K562 (cell line): Measurements from ENCODE around the gene SLC9C2. TPM values are rescaled to one million over a fixed set of nuclear protein-coding genes. Genes with fewer than 3 reads are reported as not detected.

Experiments
- BRCA1 ChIP-seq, 2 experiments: fragments of 450-650 bp in 1 of 2; sonication (generic) in 1 of 2; formaldehyde crosslinking in 1 of 2; IDR thresholded peaks; 2 replicates each; pipeline versions ENCODE4 v1.5.0 to v1.6.1; 2017 to 2020; ENCODE audit warnings: mild to moderate bottlenecking in 1 of 2, missing genetic modification reagents in 1 of 2
- MAFF ChIP-seq: IDR thresholded peaks from 2 replicates; pipeline ENCODE4 v1.6.1; 2012; ENCODE audit warnings: low read length, improper control_type of control experiment
- RBFOX2 ChIP-seq: fragments of 200-400 bp; formaldehyde crosslinking; IDR thresholded peaks from 2 replicates; pipeline ENCODE4 v1.6.1; 2017; ENCODE audit warnings: low read depth, mild to moderate bottlenecking, low read length, moderate library complexity
- TARDBP ChIP-seq: fragments of 450-650 bp; IDR thresholded peaks from 2 replicates; pipeline ENCODE4 v1.6.1; 2016
- ZNF57 ChIP-seq: fragments of 450-650 bp; formaldehyde crosslinking; IDR thresholded peaks from 2 replicates; pipeline ENCODE4 v1.4.0; 2020; ENCODE audit warnings: mild to moderate bottlenecking, moderate library complexity
- polyA plus RNA-seq, 8 experiments: library from polyadenylated mRNA; depleted of rRNA in 4 of 8; stranded (reverse) in 5 of 8; unstranded in 3 of 8; fragments of >200 nt; fragmentation: Nextera tagmentation in 2 of 8; fragmentation: Illumina TruSeq in 1 of 8; extraction: Ambion mirVana in 2 of 8; extraction: Trizol in 1 of 8; gene quantifications; 2 replicates each; pipeline versions ENCODE4 v1.2.1 to v1.2.3, GENCODE V29; 2011 to 2014; ENCODE audit warnings: inconsistent platforms in 1 of 8, missing spikeins in 1 of 8
- total RNA-seq, 7 experiments: library from RNA; depleted of rRNA in 6 of 7; stranded (reverse); fragments of >200 nt in 6 of 7; fragmentation: Illumina TruSeq in 2 of 7; extraction: Trizol in 2 of 7; gene quantifications; 2 replicates each; pipeline versions ENCODE4 v1.2.1 to v1.2.3, GENCODE V29; 2011 to 2021; ENCODE audit warnings: low replicate concordance in 1 of 7
- TF ChIP-seq, protein P1 (sequence below): fragments of 200-600 bp; sonication (generic); IDR thresholded peaks from one replicate; pipeline ENCODE4 v1.6.1; 2012; ENCODE audit warnings: mild to moderate bottlenecking, low read depth, low read length, inconsistent platforms
- TF ChIP-seq, protein P2 (sequence below): fragments of 250-450 bp; sonication (Bioruptor Pico); IDR thresholded peaks from 2 replicates; pipeline ENCODE4 v1.8.0; 2022; ENCODE audit warnings: inconsistent platforms

SLC9C2 gene
- total and polyA plus RNA-seq, 9 of the 15 experiments (the other 6 are each of a cell fraction or from before 2014, with no cell fraction given) = 0.11 to 0.22 (median 0.15) TPM; not detected in 5

DNA sequence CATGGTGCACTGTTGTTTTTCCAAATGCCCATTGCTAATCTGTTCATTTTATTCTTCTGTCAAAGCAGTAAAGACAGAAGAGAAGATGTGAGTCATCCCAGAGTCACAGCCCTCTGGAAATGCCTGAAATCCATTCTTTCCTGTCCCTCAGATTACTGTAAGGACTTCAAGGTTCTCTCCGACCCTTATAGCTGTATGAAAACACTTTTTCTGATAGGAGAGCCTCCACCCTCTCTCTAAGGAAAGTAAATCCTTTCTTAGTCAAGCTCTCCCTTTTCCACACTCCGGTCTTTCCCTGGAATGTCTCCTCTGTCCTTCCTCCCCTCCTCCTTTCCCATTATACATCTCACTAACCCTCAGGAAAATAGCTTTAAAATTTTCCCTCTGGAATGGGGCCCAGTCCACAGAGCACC is 129.3 kb downstream of the SLC9C2 start (continued):
- TF ChIP-seq, protein P1, sequence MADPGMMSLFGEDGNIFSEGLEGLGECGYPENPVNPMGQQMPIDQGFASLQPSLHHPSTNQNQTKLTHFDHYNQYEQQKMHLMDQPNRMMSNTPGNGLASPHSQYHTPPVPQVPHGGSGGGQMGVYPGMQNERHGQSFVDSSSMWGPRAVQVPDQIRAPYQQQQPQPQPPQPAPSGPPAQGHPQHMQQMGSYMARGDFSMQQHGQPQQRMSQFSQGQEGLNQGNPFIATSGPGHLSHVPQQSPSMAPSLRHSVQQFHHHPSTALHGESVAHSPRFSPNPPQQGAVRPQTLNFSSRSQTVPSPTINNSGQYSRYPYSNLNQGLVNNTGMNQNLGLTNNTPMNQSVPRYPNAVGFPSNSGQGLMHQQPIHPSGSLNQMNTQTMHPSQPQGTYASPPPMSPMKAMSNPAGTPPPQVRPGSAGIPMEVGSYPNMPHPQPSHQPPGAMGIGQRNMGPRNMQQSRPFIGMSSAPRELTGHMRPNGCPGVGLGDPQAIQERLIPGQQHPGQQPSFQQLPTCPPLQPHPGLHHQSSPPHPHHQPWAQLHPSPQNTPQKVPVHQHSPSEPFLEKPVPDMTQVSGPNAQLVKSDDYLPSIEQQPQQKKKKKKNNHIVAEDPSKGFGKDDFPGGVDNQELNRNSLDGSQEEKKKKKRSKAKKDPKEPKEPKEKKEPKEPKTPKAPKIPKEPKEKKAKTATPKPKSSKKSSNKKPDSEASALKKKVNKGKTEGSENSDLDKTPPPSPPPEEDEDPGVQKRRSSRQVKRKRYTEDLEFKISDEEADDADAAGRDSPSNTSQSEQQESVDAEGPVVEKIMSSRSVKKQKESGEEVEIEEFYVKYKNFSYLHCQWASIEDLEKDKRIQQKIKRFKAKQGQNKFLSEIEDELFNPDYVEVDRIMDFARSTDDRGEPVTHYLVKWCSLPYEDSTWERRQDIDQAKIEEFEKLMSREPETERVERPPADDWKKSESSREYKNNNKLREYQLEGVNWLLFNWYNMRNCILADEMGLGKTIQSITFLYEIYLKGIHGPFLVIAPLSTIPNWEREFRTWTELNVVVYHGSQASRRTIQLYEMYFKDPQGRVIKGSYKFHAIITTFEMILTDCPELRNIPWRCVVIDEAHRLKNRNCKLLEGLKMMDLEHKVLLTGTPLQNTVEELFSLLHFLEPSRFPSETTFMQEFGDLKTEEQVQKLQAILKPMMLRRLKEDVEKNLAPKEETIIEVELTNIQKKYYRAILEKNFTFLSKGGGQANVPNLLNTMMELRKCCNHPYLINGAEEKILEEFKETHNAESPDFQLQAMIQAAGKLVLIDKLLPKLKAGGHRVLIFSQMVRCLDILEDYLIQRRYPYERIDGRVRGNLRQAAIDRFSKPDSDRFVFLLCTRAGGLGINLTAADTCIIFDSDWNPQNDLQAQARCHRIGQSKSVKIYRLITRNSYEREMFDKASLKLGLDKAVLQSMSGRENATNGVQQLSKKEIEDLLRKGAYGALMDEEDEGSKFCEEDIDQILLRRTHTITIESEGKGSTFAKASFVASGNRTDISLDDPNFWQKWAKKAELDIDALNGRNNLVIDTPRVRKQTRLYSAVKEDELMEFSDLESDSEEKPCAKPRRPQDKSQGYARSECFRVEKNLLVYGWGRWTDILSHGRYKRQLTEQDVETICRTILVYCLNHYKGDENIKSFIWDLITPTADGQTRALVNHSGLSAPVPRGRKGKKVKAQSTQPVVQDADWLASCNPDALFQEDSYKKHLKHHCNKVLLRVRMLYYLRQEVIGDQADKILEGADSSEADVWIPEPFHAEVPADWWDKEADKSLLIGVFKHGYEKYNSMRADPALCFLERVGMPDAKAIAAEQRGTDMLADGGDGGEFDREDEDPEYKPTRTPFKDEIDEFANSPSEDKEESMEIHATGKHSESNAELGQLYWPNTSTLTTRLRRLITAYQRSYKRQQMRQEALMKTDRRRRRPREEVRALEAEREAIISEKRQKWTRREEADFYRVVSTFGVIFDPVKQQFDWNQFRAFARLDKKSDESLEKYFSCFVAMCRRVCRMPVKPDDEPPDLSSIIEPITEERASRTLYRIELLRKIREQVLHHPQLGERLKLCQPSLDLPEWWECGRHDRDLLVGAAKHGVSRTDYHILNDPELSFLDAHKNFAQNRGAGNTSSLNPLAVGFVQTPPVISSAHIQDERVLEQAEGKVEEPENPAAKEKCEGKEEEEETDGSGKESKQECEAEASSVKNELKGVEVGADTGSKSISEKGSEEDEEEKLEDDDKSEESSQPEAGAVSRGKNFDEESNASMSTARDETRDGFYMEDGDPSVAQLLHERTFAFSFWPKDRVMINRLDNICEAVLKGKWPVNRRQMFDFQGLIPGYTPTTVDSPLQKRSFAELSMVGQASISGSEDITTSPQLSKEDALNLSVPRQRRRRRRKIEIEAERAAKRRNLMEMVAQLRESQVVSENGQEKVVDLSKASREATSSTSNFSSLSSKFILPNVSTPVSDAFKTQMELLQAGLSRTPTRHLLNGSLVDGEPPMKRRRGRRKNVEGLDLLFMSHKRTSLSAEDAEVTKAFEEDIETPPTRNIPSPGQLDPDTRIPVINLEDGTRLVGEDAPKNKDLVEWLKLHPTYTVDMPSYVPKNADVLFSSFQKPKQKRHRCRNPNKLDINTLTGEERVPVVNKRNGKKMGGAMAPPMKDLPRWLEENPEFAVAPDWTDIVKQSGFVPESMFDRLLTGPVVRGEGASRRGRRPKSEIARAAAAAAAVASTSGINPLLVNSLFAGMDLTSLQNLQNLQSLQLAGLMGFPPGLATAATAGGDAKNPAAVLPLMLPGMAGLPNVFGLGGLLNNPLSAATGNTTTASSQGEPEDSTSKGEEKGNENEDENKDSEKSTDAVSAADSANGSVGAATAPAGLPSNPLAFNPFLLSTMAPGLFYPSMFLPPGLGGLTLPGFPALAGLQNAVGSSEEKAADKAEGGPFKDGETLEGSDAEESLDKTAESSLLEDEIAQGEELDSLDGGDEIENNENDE = no peak
- TF ChIP-seq, protein P2, sequence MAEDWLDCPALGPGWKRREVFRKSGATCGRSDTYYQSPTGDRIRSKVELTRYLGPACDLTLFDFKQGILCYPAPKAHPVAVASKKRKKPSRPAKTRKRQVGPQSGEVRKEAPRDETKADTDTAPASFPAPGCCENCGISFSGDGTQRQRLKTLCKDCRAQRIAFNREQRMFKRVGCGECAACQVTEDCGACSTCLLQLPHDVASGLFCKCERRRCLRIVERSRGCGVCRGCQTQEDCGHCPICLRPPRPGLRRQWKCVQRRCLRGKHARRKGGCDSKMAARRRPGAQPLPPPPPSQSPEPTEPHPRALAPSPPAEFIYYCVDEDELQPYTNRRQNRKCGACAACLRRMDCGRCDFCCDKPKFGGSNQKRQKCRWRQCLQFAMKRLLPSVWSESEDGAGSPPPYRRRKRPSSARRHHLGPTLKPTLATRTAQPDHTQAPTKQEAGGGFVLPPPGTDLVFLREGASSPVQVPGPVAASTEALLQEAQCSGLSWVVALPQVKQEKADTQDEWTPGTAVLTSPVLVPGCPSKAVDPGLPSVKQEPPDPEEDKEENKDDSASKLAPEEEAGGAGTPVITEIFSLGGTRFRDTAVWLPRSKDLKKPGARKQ (CRISPR knock-in tag) = no peak
- TF ChIP-seq MAFF (no peak), BRCA1 (IDR thresholded peaks at IDR 0.05) (no peak), BRCA1 (CRISPR knock-in tag; IDR thresholded peaks at IDR 0.05) (no peak), TARDBP (no peak), ZNF57 (CRISPR knock-in tag) (no peak), RBFOX2 (no peak)
